Naive B cell (primary cell): ENCODE results near the gene ZNF724. TPM values are rescaled to one million over a fixed set of nuclear protein-coding genes. Genes with fewer than 3 reads are reported as not detected.

Experiments
- ATAC-seq, 2 donors: fragments of 150-1000 bp; cut with Tn5 transposase; 2 replicates each; pipeline ENCODE4 v1.10.0; 2021; ENCODE audit warnings: low read depth in 2 of 2, mild to moderate bottlenecking in 2 of 2, moderate library complexity in 2 of 2
- DNase-seq: peaks from one replicate; pipeline ENCODE4 v3.0.0; 2022
- H3K27ac Mint-ChIP-seq, 6 donors: one replicate each; pipeline ENCODE4 v1.8.0; 2020 to 2022; ENCODE audit warnings: mild to moderate bottlenecking in 6 of 6, mixed read lengths in 6 of 6, moderate library complexity in 5 of 6, inconsistent platforms in 2 of 6
- H3K27me3 Mint-ChIP-seq, 3 donors: one replicate each; pipeline ENCODE4 v1.8.0; 2021 to 2022; ENCODE audit warnings: mixed read lengths in 3 of 3, mild to moderate bottlenecking in 1 of 3
- H3K36me3 Mint-ChIP-seq, 2 donors: one replicate each; pipeline ENCODE4 v1.8.0; 2020 to 2022; ENCODE audit warnings: mixed read lengths in 2 of 2, inconsistent platforms in 1 of 2, mild to moderate bottlenecking in 1 of 2
- H3K4me1 Mint-ChIP-seq, 3 donors: one replicate each; pipeline ENCODE4 v1.8.0; 2020 to 2022; ENCODE audit warnings: mixed read lengths in 3 of 3, inconsistent platforms in 1 of 3, mild to moderate bottlenecking in 1 of 3, moderate library complexity in 1 of 3
- H3K4me3 Mint-ChIP-seq, 8 donors: one replicate each; pipeline ENCODE4 v1.8.0; 2020 to 2022; ENCODE audit warnings: mild to moderate bottlenecking in 8 of 8, mixed read lengths in 8 of 8, moderate library complexity in 8 of 8, inconsistent platforms in 2 of 8
- H3K9me3 Mint-ChIP-seq, 7 donors: one replicate each; pipeline ENCODE4 v1.8.0; 2020 to 2022; ENCODE audit warnings: mixed read lengths in 7 of 7, mild to moderate bottlenecking in 5 of 7, inconsistent platforms in 2 of 7, moderate library complexity in 1 of 7
- polyA plus RNA-seq, 6 donors: library from polyadenylated mRNA; unstranded; fragments of 300-500 nt; fragmentation: Illumina TruSeq; gene quantifications; one replicate each; pipeline ENCODE4 v1.2.3, GENCODE V29; 2021; ENCODE audit warnings: low read depth in 6 of 6

The ZNF724 gene
- polyA plus RNA-seq, 6 donors from 2014 or later = 2.8 to 6.1 (median 6.0) TPM; not detected in 1

- Mint-ChIP-seq H3K27ac (no peak overlapping the region), H3K36me3 (no peaks in the 10 kb centered on the region), H3K4me3 (no peak overlapping the region), H3K4me1 (no peaks in the 10 kb centered on the region), H3K27me3 (peaks cover 0 to 5% (median 0%) of the 10 kb centered on the region in 3 donors), H3K9me3 (peaks cover 6 to 17% (median 11%) of the 10 kb centered on the region in 7 donors)
- no peak for ATAC-seq
- DNase-seq = no peak
These were observed 66.9 kb downstream of the ZNF724 start for GRCh38 chr19:23183251-23183650.

Other genes with a start within 250 kb of the ZNF724 start
- gene ZNF728, start 247.2 kb downstream of the ZNF724 start, polyA plus RNA-seq = not detected
- 1 to 10 TPM in 2 of 6 donors, under 1 TPM in 3, not detected in 1; 0.12 to 1.9 (median 0.86) TPM for gene ZNF730, start 133.4 kb downstream of the ZNF724 start, polyA plus RNA-seq
- gene ZNF91, start 145.1 kb upstream of the ZNF724 start, polyA plus RNA-seq = 10 to 100 TPM; 17.6 to 48.5 (median 40.6) TPM